ENCODE data around the gene PARP14. TPM values are rescaled to one million over a fixed set of nuclear protein-coding genes. Genes with fewer than 3 reads are reported as not detected.

PARP14 gene
- total RNA-seq, 1 experiment from 2014 or later: 17.4 TPM

DNA sequence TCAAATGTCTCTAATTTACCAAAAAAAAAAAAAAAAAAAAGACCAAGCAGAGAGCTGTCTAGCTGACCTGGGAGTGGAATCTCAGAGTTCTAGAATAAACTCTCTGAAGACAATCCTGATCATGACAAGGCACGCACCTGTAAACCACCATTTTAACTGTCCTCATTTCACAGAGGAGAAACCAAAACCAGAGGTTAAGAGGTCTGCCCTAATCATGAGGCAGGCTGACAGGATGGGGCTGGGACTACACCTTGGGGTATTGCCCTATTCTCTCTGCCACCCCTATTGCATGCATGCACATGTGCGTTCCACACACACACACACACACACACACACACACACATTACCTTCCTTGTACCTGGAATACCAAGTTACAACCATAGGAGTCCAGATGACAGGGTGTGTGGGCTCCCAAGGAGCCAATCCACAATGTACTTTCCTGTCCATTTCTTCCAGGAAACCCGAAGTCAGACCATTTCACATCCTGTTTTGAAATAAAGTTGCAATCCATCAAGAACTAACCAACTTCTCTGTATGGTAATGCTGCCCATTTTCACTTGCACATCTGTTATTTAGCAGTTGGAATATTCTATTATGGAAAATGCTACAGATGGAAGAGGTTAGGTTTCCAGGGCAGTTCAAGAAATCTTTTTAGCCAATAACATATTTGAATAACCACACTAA is 78.4 kb downstream of the PARP14 start:
- H3K9me3 ChIP-seq (ENCODE audit: control insufficient read depth, low read depth, low read length): no peaks in the 10 kb centered on the region
- no peak overlapping the region for H3T11ph ChIP-seq (ENCODE audit: low read length)
- no peaks in the 10 kb centered on the region for H4K20me1 ChIP-seq (ENCODE audit: control insufficient read depth, insufficient read depth, insufficient read length)
- H3K9ac ChIP-seq (ENCODE audit: extremely low read depth, insufficient read length, low read length): no peak overlapping the region
- H2AK5ac ChIP-seq (ENCODE audit: insufficient read length, low read length): no peak overlapping the region
- no peak overlapping the region for H3K4ac ChIP-seq (ENCODE audit: low read depth, low read length)
- no peak overlapping the region for H2BK15ac ChIP-seq (ENCODE audit: low read depth, low read length)
- no peak overlapping the region for H3K18ac ChIP-seq (ENCODE audit: insufficient read length, low read depth, low read length)
- no peaks in the 10 kb centered on the region for H3K27me3 Mint-ChIP-seq (ENCODE audit: low read depth)
- no peak overlapping the region for H3K14ac ChIP-seq (ENCODE audit: insufficient read depth, low read length)
- H2AFZ ChIP-seq (ENCODE audit: low read length): no peak overlapping the region
- no peak overlapping the region for H3K23ac ChIP-seq (ENCODE audit: insufficient read length, low read depth, low read length)
- no peaks in the 10 kb centered on the region for H3K27me3 ChIP-seq (ENCODE audit: insufficient read depth, low read length)
- no peak overlapping the region for H3K56ac ChIP-seq (ENCODE audit: insufficient read length, low read depth, low read length)
- no peak overlapping the region for H4K8ac ChIP-seq (replicated peaks; ENCODE audit: insufficient read length, low read depth, low read length)
- H2BK120ac ChIP-seq (ENCODE audit: low read depth, low read length, poor library complexity, severe bottlenecking): no peak overlapping the region
- H3K4me2 ChIP-seq (ENCODE audit: insufficient read depth, insufficient read length, low read length): no peak overlapping the region
- H2BK5ac ChIP-seq (ENCODE audit: insufficient read length, low read length): no peak overlapping the region
- peaks cover 15 to 37% of the 10 kb centered on the region in 2 experiments for H3K4me1 Mint-ChIP-seq
- H2BK20ac ChIP-seq (ENCODE audit: low read depth, low read length, poor library complexity, severe bottlenecking): no peak overlapping the region
- H4K5ac ChIP-seq (ENCODE audit: insufficient read length, low read depth, low read length): no peak overlapping the region
- H4K91ac ChIP-seq (ENCODE audit: insufficient read length, low read depth, low read length): no peak overlapping the region
- peaks cover 4 to 9% (median 5%) of the 10 kb centered on the region in 3 experiments; a peak in 6 of 7 replicates for H3K36me3 Mint-ChIP-seq (ENCODE audit: insufficient read depth in 1 of 3, low read depth in 3 of 3)
- no peak for DNase-seq
- no peaks in the 10 kb centered on the region for H3K79me1 ChIP-seq (ENCODE audit: insufficient read depth, low read depth, low read length, poor library complexity, severe bottlenecking)
- no peaks in the 10 kb centered on the region for H3K23me2 ChIP-seq (ENCODE audit: insufficient read length, low read depth, low read length, poor library complexity, severe bottlenecking)
- no peaks in the 10 kb centered on the region for H3K9me3 Mint-ChIP-seq
- H2BK12ac ChIP-seq (ENCODE audit: insufficient read length, low read depth, low read length): no peak overlapping the region
- no peak overlapping the region for H3K27ac ChIP-seq (ENCODE audit: insufficient read length, low read depth, low read length)
- no peak overlapping the region for H3K4me3 Mint-ChIP-seq
- no peak overlapping the region for H3K27ac Mint-ChIP-seq
- H3K4me1 ChIP-seq (ENCODE audit: insufficient read depth, low read length): no peaks in the 10 kb centered on the region; the same call in 1 of the 2 replicates
- no peaks in the 10 kb centered on the region for H3K79me2 ChIP-seq (ENCODE audit: insufficient read depth, low read length)
- WGBS (ENCODE audit: extremely low coverage, insufficient read length, low lambda C conversion rate): no CpG with 5 or more reads among the region's 3 CpGs
- TF ChIP-seq, protein P1, sequence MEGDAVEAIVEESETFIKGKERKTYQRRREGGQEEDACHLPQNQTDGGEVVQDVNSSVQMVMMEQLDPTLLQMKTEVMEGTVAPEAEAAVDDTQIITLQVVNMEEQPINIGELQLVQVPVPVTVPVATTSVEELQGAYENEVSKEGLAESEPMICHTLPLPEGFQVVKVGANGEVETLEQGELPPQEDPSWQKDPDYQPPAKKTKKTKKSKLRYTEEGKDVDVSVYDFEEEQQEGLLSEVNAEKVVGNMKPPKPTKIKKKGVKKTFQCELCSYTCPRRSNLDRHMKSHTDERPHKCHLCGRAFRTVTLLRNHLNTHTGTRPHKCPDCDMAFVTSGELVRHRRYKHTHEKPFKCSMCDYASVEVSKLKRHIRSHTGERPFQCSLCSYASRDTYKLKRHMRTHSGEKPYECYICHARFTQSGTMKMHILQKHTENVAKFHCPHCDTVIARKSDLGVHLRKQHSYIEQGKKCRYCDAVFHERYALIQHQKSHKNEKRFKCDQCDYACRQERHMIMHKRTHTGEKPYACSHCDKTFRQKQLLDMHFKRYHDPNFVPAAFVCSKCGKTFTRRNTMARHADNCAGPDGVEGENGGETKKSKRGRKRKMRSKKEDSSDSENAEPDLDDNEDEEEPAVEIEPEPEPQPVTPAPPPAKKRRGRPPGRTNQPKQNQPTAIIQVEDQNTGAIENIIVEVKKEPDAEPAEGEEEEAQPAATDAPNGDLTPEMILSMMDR (conservative IDR thresholded peaks at IDR 0.05): no peak
